H9 (cell line): ENCODE data around the gene SLCO6A1. TPM values are rescaled to one million over a fixed set of nuclear protein-coding genes. Genes with fewer than 3 reads are reported as not detected.
A peak's percentile ranks its signal among the peaks of the same experiment; 100 is the strongest.

ENCODE experiments used
- DNase-seq: peaks from one replicate; pipeline ENCODE4 v3.0.0-alpha.2; 2017
- H2AFZ ChIP-seq: one replicate; pipeline ENCODE4 v1.6.1; 2013; ENCODE audit warnings: mild to moderate bottlenecking, low read length, control low read depth, moderate library complexity
- H2AK5ac ChIP-seq: 2 replicates; pipeline ENCODE4 v1.6.1; 2013; ENCODE audit warnings: low read length, control low read depth, mixed read lengths; ENCODE audit not compliant: insufficient read length
- H2BK120ac ChIP-seq: one replicate; pipeline ENCODE4 v1.6.1; 2013; ENCODE audit warnings: low read depth, mild to moderate bottlenecking, low read length, control low read depth, inconsistent platforms; ENCODE audit not compliant: poor library complexity, severe bottlenecking
- H2BK12ac ChIP-seq: 2 replicates; pipeline ENCODE4 v1.6.1; 2013; ENCODE audit warnings: low read length, control low read depth, mixed read lengths, low read depth; ENCODE audit not compliant: insufficient read length
- H2BK15ac ChIP-seq: 2 replicates; pipeline ENCODE4 v1.6.1; 2013; ENCODE audit warnings: low read depth, low read length, control low read depth
- H2BK20ac ChIP-seq: one replicate; pipeline ENCODE4 v1.6.1; 2013; ENCODE audit warnings: low read depth, mild to moderate bottlenecking, low read length, control low read depth, inconsistent platforms; ENCODE audit not compliant: poor library complexity, severe bottlenecking
- H2BK5ac ChIP-seq: 2 replicates; pipeline ENCODE4 v1.6.1; 2013; ENCODE audit warnings: low read length, control low read depth, mixed read lengths; ENCODE audit not compliant: insufficient read length
- H3K14ac ChIP-seq: 2 replicates; pipeline ENCODE4 v1.6.1; 2013; ENCODE audit warnings: low read length, control low read depth; ENCODE audit not compliant: insufficient read depth
- H3K18ac ChIP-seq: 2 replicates; pipeline ENCODE4 v1.6.1; 2013; ENCODE audit warnings: low read depth, mild to moderate bottlenecking, mixed read lengths, low read length, control low read depth; ENCODE audit not compliant: insufficient read length
- H3K23ac ChIP-seq: 2 replicates; pipeline ENCODE4 v1.6.1; 2013; ENCODE audit warnings: low read length, control low read depth, mixed read lengths, low read depth; ENCODE audit not compliant: insufficient read length
- H3K23me2 ChIP-seq: 2 replicates; pipeline ENCODE4 v1.6.1; 2013; ENCODE audit warnings: low read depth, mild to moderate bottlenecking, mixed read lengths, low read length, control low read depth; ENCODE audit not compliant: insufficient read length, poor library complexity, severe bottlenecking
- H3K27ac ChIP-seq: 2 replicates; pipeline ENCODE4 v1.5.1; 2013; ENCODE audit warnings: low read length, control low read depth, mixed read lengths, low read depth; ENCODE audit not compliant: insufficient read length
- H3K27me3 ChIP-seq: 2 replicates; pipeline ENCODE4 v1.6.1; 2013; ENCODE audit warnings: low read length, control low read depth, inconsistent platforms; ENCODE audit not compliant: insufficient read depth
- H3K4ac ChIP-seq: 2 replicates; pipeline ENCODE4 v1.6.1; 2013; ENCODE audit warnings: low read depth, mild to moderate bottlenecking, control low read depth, inconsistent platforms, low read length, moderate library complexity
- H3K4me1 ChIP-seq: 2 replicates; pipeline ENCODE4 v1.6.1; 2013; ENCODE audit warnings: low read length, control low read depth, inconsistent platforms; ENCODE audit not compliant: insufficient read depth
- H3K4me2 ChIP-seq: 2 replicates; pipeline ENCODE4 v1.6.1; 2013; ENCODE audit warnings: low read length, control low read depth, mixed read lengths; ENCODE audit not compliant: insufficient read length, insufficient read depth
- H3K56ac ChIP-seq: 2 replicates; pipeline ENCODE4 v1.6.1; 2013; ENCODE audit warnings: low read depth, mild to moderate bottlenecking, mixed read lengths, low read length, control low read depth; ENCODE audit not compliant: insufficient read length
- H3K79me1 ChIP-seq: 2 replicates; pipeline ENCODE4 v1.6.1; 2013; ENCODE audit warnings: low read depth, mild to moderate bottlenecking, moderate library complexity, low read length, control low read depth, inconsistent platforms; ENCODE audit not compliant: insufficient read depth, poor library complexity, severe bottlenecking
- H3K79me2 ChIP-seq: 2 replicates; pipeline ENCODE4 v1.6.1; 2013; ENCODE audit warnings: low read length, control low read depth, inconsistent platforms; ENCODE audit not compliant: insufficient read depth
- H3K9ac ChIP-seq: 2 replicates; pipeline ENCODE4 v1.6.1; 2013; ENCODE audit warnings: low read length, control low read depth, mixed read lengths; ENCODE audit not compliant: insufficient read length; ENCODE audit errors: extremely low read depth
- H3K9me3 ChIP-seq: one replicate; pipeline ENCODE4 v1.6.1; 2013; ENCODE audit warnings: low read depth, low read length, inconsistent platforms; ENCODE audit not compliant: control insufficient read depth
- H3T11ph ChIP-seq: one replicate; pipeline ENCODE4 v1.6.1; 2013; ENCODE audit warnings: mild to moderate bottlenecking, low read length, control low read depth, inconsistent platforms
- H4K20me1 ChIP-seq: one replicate; pipeline ENCODE4 v1.6.1; 2013; ENCODE audit not compliant: control insufficient read depth, insufficient read length, insufficient read depth
- H4K5ac ChIP-seq: 2 replicates; pipeline ENCODE4 v1.6.1; 2013; ENCODE audit warnings: low read depth, mild to moderate bottlenecking, mixed read lengths, low read length, control low read depth; ENCODE audit not compliant: insufficient read length
- H4K8ac ChIP-seq: replicated peaks from 2 replicates; pipeline ENCODE4 v1.6.1; 2013; ENCODE audit warnings: low read length, control low read depth, mixed read lengths, low read depth; ENCODE audit not compliant: insufficient read length
- H4K91ac ChIP-seq: 2 replicates; pipeline ENCODE4 v1.6.1; 2013; ENCODE audit warnings: low read depth, mild to moderate bottlenecking, moderate library complexity, mixed read lengths, low read length, control low read depth; ENCODE audit not compliant: insufficient read length
- H3K27ac Mint-ChIP-seq, 3 experiments: 2 replicates in 2 of 3; 3 replicates in 1 of 3; pipeline ENCODE4 v1.8.0; 2020 to 2021; ENCODE audit warnings: mixed read lengths in 3 of 3, mild to moderate bottlenecking in 1 of 3, moderate library complexity in 1 of 3
- H3K27me3 Mint-ChIP-seq: 2 replicates; pipeline ENCODE4 v1.8.0; 2021; ENCODE audit warnings: low read depth, mild to moderate bottlenecking, moderate library complexity, mixed read lengths
- H3K36me3 Mint-ChIP-seq, 3 experiments: 2 replicates in 2 of 3; 3 replicates in 1 of 3; pipeline ENCODE4 v1.8.0; 2020 to 2021; ENCODE audit warnings: low read depth in 3 of 3, mixed read lengths in 3 of 3; ENCODE audit not compliant: insufficient read depth in 1 of 3
- H3K4me1 Mint-ChIP-seq, 2 experiments: 2 replicates each; pipeline ENCODE4 v1.8.0; 2020; ENCODE audit warnings: mixed read lengths in 2 of 2
- H3K4me3 Mint-ChIP-seq, 2 experiments: 2 replicates in 1 of 2; 3 replicates in 1 of 2; pipeline ENCODE4 v1.8.0; 2020 to 2021; ENCODE audit warnings: mild to moderate bottlenecking in 2 of 2, mixed read lengths in 2 of 2, moderate library complexity in 1 of 2
- H3K9me3 Mint-ChIP-seq, 2 experiments: 2 replicates in 1 of 2; 3 replicates in 1 of 2; pipeline ENCODE4 v1.8.0; 2020; ENCODE audit warnings: mild to moderate bottlenecking in 2 of 2, mixed read lengths in 2 of 2, moderate library complexity in 1 of 2
- WGBS: extraction: QIAGEN DNeasy Blood & Tissue Kit; methylation state at CpG from one replicate; pipeline ENCODE4 v1.1.7; 2013; ENCODE audit warnings: missing lambda C conversion rate, low lambda C conversion rate, mixed read lengths; ENCODE audit not compliant: insufficient read length; ENCODE audit errors: extremely low coverage; 5-methylcytosine and 5-hydroxymethylcytosine counted together
- long read RNA-seq: library from polyadenylated mRNA; unstranded; transcript quantifications from one replicate; pipeline ENCODE4 v2.0.0, GENCODE V29; 2020
- total RNA-seq: library from RNA; stranded (reverse); gene quantifications from 2 replicates; pipeline ENCODE4 v1.2.1, GENCODE V29; 2021
- TF ChIP-seq, protein P1 (sequence below): fragments of 200-600 bp; sonication (generic); conservative IDR thresholded peaks from 3 replicates; pipeline ENCODE4 v1.8.0; 2021; ENCODE audit warnings: antibody characterized with exemption, mild to moderate bottlenecking

Gene SLCO6A1, protein sequence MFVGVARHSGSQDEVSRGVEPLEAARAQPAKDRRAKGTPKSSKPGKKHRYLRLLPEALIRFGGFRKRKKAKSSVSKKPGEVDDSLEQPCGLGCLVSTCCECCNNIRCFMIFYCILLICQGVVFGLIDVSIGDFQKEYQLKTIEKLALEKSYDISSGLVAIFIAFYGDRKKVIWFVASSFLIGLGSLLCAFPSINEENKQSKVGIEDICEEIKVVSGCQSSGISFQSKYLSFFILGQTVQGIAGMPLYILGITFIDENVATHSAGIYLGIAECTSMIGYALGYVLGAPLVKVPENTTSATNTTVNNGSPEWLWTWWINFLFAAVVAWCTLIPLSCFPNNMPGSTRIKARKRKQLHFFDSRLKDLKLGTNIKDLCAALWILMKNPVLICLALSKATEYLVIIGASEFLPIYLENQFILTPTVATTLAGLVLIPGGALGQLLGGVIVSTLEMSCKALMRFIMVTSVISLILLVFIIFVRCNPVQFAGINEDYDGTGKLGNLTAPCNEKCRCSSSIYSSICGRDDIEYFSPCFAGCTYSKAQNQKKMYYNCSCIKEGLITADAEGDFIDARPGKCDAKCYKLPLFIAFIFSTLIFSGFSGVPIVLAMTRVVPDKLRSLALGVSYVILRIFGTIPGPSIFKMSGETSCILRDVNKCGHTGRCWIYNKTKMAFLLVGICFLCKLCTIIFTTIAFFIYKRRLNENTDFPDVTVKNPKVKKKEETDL
- total RNA-seq, result 0.46 and 0.77 TPM in 2 replicates
- long read RNA-seq, partial matches to known transcripts, result 0 of 2 reads
- long read RNA-seq, other reads (novel, unspliced or antisense), result 2 of 2 reads

DNA sequence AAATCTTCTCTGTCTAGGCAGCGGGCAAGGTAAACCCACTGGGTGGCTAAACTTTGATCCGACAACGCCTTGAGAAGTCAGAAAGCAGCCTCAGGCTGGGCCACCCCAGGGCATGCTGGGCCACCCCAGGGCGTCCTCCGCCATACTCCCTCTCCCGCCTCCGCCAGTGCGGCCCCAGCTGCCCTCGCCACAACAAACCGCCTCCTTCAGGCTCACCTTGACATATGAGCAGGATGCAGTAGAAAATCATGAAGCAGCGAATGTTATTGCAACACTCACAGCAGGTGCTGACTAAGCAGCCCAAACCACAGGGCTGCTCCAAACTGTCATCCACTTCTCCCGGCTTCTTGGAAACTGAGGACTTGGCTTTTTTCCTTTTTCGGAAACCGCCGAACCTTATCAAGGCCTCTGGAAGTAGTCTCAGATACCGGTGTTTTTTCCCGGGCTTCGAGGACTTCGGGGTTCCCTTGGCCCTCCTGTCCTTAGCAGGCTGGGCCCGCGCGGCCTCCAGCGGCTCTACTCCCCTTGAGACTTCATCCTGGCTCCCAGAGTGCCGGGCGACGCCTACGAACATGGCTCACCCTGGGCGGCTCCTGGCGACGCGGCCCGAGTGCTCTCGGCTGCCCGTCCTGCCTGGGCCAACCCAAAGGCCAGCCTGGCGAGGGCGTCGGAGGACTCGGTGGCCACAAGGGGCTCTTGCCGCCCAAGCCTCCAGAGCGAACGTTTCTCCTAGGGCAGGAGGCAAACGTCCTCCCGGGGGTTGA is at the start of gene SLCO6A1:
Gene SLCO6A1 (minus strand): TSS at position 731 of the 764 bp plus-strand sequence. CDS start 157 bp downstream, at position 574.
- no peak within 1 kb of the TSS for H4K91ac ChIP-seq
- no peak within 1 kb of the TSS for H4K5ac ChIP-seq
- no peak within 1 kb of the TSS for H3K27ac Mint-ChIP-seq
- no peak within 1 kb of the TSS for H3K18ac ChIP-seq
- no peaks in the 10 kb centered on the region for H3K79me2 ChIP-seq
- no peak within 1 kb of the TSS for H3T11ph ChIP-seq
- no peak within 1 kb of the TSS for H4K8ac ChIP-seq
- no peak within 1 kb of the TSS; the same call in 1 of the 2 replicates for H3K14ac ChIP-seq
- H3K27me3 Mint-ChIP-seq, result no peaks in the 10 kb centered on the region
- no peak within 1 kb of the TSS for H3K56ac ChIP-seq
- peak; percentile 56 for DNase-seq
- H3K79me1 ChIP-seq, result no peaks in the 10 kb centered on the region
- TF ChIP-seq, protein P1, sequence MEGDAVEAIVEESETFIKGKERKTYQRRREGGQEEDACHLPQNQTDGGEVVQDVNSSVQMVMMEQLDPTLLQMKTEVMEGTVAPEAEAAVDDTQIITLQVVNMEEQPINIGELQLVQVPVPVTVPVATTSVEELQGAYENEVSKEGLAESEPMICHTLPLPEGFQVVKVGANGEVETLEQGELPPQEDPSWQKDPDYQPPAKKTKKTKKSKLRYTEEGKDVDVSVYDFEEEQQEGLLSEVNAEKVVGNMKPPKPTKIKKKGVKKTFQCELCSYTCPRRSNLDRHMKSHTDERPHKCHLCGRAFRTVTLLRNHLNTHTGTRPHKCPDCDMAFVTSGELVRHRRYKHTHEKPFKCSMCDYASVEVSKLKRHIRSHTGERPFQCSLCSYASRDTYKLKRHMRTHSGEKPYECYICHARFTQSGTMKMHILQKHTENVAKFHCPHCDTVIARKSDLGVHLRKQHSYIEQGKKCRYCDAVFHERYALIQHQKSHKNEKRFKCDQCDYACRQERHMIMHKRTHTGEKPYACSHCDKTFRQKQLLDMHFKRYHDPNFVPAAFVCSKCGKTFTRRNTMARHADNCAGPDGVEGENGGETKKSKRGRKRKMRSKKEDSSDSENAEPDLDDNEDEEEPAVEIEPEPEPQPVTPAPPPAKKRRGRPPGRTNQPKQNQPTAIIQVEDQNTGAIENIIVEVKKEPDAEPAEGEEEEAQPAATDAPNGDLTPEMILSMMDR, result peak; percentile 13; the same call in 1 of the 3 replicates
- H3K9ac ChIP-seq, result no peak within 1 kb of the TSS
- H2BK20ac ChIP-seq, result no peak within 1 kb of the TSS
- H3K23me2 ChIP-seq, result no peaks in the 10 kb centered on the region
- no peak within 1 kb of the TSS for H3K27ac ChIP-seq
- H3K27me3 ChIP-seq, result no peaks in the 10 kb centered on the region
- H2BK12ac ChIP-seq, result no peak within 1 kb of the TSS
- H2BK15ac ChIP-seq, result no peak within 1 kb of the TSS
- H3K4me1 ChIP-seq, result no peaks in the 10 kb centered on the region
- peaks cover 3 to 5% of the 10 kb centered on the region in 2 experiments; a peak in 3 of 4 replicates for H3K4me1 Mint-ChIP-seq
- no peaks in the 10 kb centered on the region; a peak in 2 of 5 replicates for H3K9me3 Mint-ChIP-seq
- no CpG with 5 or more reads among the region's 43 CpGs for WGBS
- H2AFZ ChIP-seq, result no peak within 1 kb of the TSS
- H3K9me3 ChIP-seq, result no peaks in the 10 kb centered on the region
- no peak within 1 kb of the TSS for H2BK120ac ChIP-seq
- H3K36me3 Mint-ChIP-seq, result no peaks in the 10 kb centered on the region; a peak in 1 of 7 replicates
- no peak within 1 kb of the TSS for H3K23ac ChIP-seq
- H4K20me1 ChIP-seq, result no peaks in the 10 kb centered on the region
- no peak within 1 kb of the TSS for H3K4ac ChIP-seq
- H2BK5ac ChIP-seq, result no peak within 1 kb of the TSS
- no peak within 1 kb of the TSS for H2AK5ac ChIP-seq
- H3K4me2 ChIP-seq, result no peak within 1 kb of the TSS
- H3K4me3 Mint-ChIP-seq, result no peak within 1 kb of the TSS
